Astrocyte (in vitro differentiated cells and primary cell): ENCODE data around the gene PLIN5. TPM values are rescaled to one million over a fixed set of nuclear protein-coding genes. Genes with fewer than 3 reads are reported as not detected.

Experiments
- DNase-seq: peaks from one replicate; pipeline ENCODE4 v3.0.0-alpha.2; 2010; ENCODE audit warnings: low read depth
- FAIRE-seq: peaks from 2 replicates; lab custom pipeline; 2011; peaks lifted over from hg19 to GRCh38; lab: Jason Lieb, UNC
- H2AFZ ChIP-seq: 2 replicates; pipeline ENCODE4 v1.6.0; 2012; ENCODE audit warnings: low read depth, low read length, inconsistent platforms
- H3K27ac ChIP-seq: 2 replicates; pipeline ENCODE4 v1.5.1; 2011; ENCODE audit warnings: low read depth, low read length, inconsistent platforms
- H3K27me3 ChIP-seq: 2 replicates; pipeline ENCODE4 v1.6.0; 2011; ENCODE audit warnings: low read length, inconsistent platforms; ENCODE audit not compliant: insufficient read depth
- H3K36me3 ChIP-seq: 2 replicates; pipeline ENCODE4 v1.5.1; 2011; ENCODE audit warnings: low read length, inconsistent platforms; ENCODE audit not compliant: insufficient read depth
- H3K4me1 ChIP-seq: 2 replicates; pipeline ENCODE4 v1.5.1; 2011; ENCODE audit warnings: low read length, inconsistent platforms; ENCODE audit not compliant: insufficient read depth
- H3K4me2 ChIP-seq: 2 replicates; pipeline ENCODE4 v1.6.0; 2012; ENCODE audit warnings: low read length, inconsistent platforms
- H3K4me3 ChIP-seq: 2 replicates; pipeline ENCODE4 v1.5.1; 2011; ENCODE audit warnings: low read depth, mild to moderate bottlenecking, low read length, inconsistent platforms; ENCODE audit not compliant: insufficient read depth
- H3K79me2 ChIP-seq: 2 replicates; pipeline ENCODE4 v1.6.0; 2012; ENCODE audit warnings: mild to moderate bottlenecking, low read length, inconsistent platforms; ENCODE audit not compliant: insufficient read depth
- H3K9ac ChIP-seq: 2 replicates; pipeline ENCODE4 v1.6.0; 2012; ENCODE audit warnings: mild to moderate bottlenecking, low read length, inconsistent platforms
- H3K9me3 ChIP-seq: 2 replicates; pipeline ENCODE4 v1.5.1; 2012; ENCODE audit warnings: low read depth, mild to moderate bottlenecking, low read length, inconsistent platforms; ENCODE audit not compliant: insufficient read depth
- H4K20me1 ChIP-seq: 2 replicates; pipeline ENCODE4 v1.6.0; 2012; ENCODE audit warnings: low read length, inconsistent platforms; ENCODE audit not compliant: insufficient read depth
- H3K27ac Mint-ChIP-seq: one replicate; pipeline ENCODE4 v1.8.0; 2021; ENCODE audit warnings: mild to moderate bottlenecking, mixed read lengths; ENCODE audit not compliant: unreplicated experiment
- H3K27me3 Mint-ChIP-seq: one replicate; pipeline ENCODE4 v1.8.0; 2021; ENCODE audit warnings: low read depth, mixed read lengths; ENCODE audit not compliant: unreplicated experiment
- H3K36me3 Mint-ChIP-seq: one replicate; pipeline ENCODE4 v1.8.0; 2021; ENCODE audit warnings: low read depth, mixed read lengths; ENCODE audit not compliant: unreplicated experiment
- H3K4me1 Mint-ChIP-seq: one replicate; pipeline ENCODE4 v1.8.0; 2021; ENCODE audit warnings: low read depth, mixed read lengths; ENCODE audit not compliant: unreplicated experiment
- H3K4me3 Mint-ChIP-seq: one replicate; pipeline ENCODE4 v1.8.0; 2021; ENCODE audit warnings: mild to moderate bottlenecking, moderate library complexity, mixed read lengths; ENCODE audit not compliant: unreplicated experiment
- H3K9me3 Mint-ChIP-seq: one replicate; pipeline ENCODE4 v1.8.0; 2021; ENCODE audit warnings: mild to moderate bottlenecking, mixed read lengths; ENCODE audit not compliant: unreplicated experiment
- EZH2 ChIP-seq: IDR thresholded peaks from 2 replicates; pipeline ENCODE4 v1.6.1; 2012; ENCODE audit warnings: mild to moderate bottlenecking, low read length, inconsistent platforms; ENCODE audit not compliant: insufficient read depth
- total RNA-seq: library from RNA; stranded (reverse); gene quantifications from 2 replicates; pipeline ENCODE4 v1.2.1, GENCODE V29; 2021
- TF ChIP-seq, protein P1 (sequence below): IDR thresholded peaks from 2 replicates; pipeline ENCODE4 v1.5.1; 2011; ENCODE audit warnings: low read depth, mild to moderate bottlenecking, inconsistent platforms, low read length, moderate library complexity; ENCODE audit not compliant: insufficient read depth

Gene PLIN5
- total RNA-seq, 1 donor from 2014 or later: not detected

DNA sequence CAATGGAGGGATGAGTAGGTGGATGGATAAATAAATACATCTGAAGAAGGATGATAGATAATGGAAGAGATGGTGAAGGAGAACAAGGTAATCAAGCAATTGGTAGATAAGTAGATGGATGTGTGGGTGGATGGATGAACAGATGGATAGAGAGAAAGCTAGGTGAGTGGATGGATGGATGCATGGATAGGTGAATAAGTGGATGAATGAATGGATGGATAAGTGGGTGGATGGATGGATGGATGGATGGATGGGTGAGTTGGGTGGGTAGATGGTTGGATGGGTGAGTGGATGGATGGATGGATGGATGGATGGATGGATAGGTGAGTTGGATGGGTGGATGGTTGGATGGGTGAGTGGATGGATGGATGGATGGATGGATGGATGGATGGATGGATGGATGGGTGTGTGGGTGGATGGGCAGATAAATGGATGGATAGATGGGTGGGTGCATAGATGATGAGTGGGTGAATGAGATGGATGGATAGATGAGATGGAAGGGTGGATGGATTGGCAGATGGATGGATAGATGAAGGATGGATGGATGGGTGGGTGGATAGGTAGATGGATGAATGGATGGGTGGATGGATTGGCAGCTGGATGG is 18.2 kb upstream of the PLIN5 start:
- no peaks in the 10 kb centered on the region for H3K4me1 ChIP-seq
- Mint-ChIP-seq H3K27ac (no peak overlapping the region), H3K4me3 (no peak overlapping the region), H3K4me1 (no peaks in the 10 kb centered on the region), H3K9me3 (peaks cover 5% of the 10 kb centered on the region), H3K27me3 (no peaks in the 10 kb centered on the region), H3K36me3 (peaks cover 22% of the 10 kb centered on the region)
- FAIRE-seq (no peak), DNase-seq (no peak)
- H3K9me3 ChIP-seq: no peaks in the 10 kb centered on the region
- no peak overlapping the region for H3K9ac ChIP-seq
- no peak overlapping the region for H3K4me3 ChIP-seq
- no peaks in the 10 kb centered on the region for H3K36me3 ChIP-seq
- no peak overlapping the region for H3K4me2 ChIP-seq
- H3K27ac ChIP-seq: no peak overlapping the region
- TF ChIP-seq, protein P1, sequence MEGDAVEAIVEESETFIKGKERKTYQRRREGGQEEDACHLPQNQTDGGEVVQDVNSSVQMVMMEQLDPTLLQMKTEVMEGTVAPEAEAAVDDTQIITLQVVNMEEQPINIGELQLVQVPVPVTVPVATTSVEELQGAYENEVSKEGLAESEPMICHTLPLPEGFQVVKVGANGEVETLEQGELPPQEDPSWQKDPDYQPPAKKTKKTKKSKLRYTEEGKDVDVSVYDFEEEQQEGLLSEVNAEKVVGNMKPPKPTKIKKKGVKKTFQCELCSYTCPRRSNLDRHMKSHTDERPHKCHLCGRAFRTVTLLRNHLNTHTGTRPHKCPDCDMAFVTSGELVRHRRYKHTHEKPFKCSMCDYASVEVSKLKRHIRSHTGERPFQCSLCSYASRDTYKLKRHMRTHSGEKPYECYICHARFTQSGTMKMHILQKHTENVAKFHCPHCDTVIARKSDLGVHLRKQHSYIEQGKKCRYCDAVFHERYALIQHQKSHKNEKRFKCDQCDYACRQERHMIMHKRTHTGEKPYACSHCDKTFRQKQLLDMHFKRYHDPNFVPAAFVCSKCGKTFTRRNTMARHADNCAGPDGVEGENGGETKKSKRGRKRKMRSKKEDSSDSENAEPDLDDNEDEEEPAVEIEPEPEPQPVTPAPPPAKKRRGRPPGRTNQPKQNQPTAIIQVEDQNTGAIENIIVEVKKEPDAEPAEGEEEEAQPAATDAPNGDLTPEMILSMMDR: no peak
- no peak for TF ChIP-seq EZH2
- H3K79me2 ChIP-seq: no peaks in the 10 kb centered on the region
- H2AFZ ChIP-seq: no peak overlapping the region
- no peaks in the 10 kb centered on the region for H3K27me3 ChIP-seq
- H4K20me1 ChIP-seq: no peaks in the 10 kb centered on the region

DNA sequence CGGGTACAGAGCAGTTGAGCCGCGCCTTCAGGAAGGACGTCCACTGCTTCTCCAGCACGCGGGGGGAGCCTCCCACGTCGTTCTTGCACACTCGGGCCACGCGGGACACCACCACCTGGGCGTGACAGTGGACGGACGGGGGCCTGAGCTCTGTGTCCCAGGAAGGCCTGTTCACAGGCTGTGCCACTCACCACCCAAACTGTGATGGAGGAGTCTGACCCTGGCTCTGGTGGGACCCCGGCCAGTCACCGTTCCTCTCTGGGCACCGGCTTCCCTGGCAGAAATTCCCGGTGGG is 17.4 kb upstream of the PLIN5 start:
- no peak overlapping the region for H3K9ac ChIP-seq
- H4K20me1 ChIP-seq: no peaks in the 10 kb centered on the region
- no peaks in the 10 kb centered on the region for H3K9me3 ChIP-seq
- Mint-ChIP-seq H3K36me3 (peaks cover 23% of the 10 kb centered on the region), H3K27ac (no peak overlapping the region), H3K4me1 (no peaks in the 10 kb centered on the region), H3K4me3 (no peak overlapping the region), H3K27me3 (no peaks in the 10 kb centered on the region), H3K9me3 (peaks cover 5% of the 10 kb centered on the region)
- H3K4me1 ChIP-seq: no peaks in the 10 kb centered on the region
- no peaks in the 10 kb centered on the region for H3K36me3 ChIP-seq
- no peak overlapping the region for H3K4me3 ChIP-seq
- no peak for DNase-seq
- H3K27ac ChIP-seq: no peak overlapping the region
- H3K27me3 ChIP-seq: no peaks in the 10 kb centered on the region
- H3K4me2 ChIP-seq: no peak overlapping the region
- no peak for FAIRE-seq
- no peaks in the 10 kb centered on the region for H3K79me2 ChIP-seq
- no peak for TF ChIP-seq EZH2
- TF ChIP-seq, protein P1: no peak
- no peak overlapping the region for H2AFZ ChIP-seq

DNA sequence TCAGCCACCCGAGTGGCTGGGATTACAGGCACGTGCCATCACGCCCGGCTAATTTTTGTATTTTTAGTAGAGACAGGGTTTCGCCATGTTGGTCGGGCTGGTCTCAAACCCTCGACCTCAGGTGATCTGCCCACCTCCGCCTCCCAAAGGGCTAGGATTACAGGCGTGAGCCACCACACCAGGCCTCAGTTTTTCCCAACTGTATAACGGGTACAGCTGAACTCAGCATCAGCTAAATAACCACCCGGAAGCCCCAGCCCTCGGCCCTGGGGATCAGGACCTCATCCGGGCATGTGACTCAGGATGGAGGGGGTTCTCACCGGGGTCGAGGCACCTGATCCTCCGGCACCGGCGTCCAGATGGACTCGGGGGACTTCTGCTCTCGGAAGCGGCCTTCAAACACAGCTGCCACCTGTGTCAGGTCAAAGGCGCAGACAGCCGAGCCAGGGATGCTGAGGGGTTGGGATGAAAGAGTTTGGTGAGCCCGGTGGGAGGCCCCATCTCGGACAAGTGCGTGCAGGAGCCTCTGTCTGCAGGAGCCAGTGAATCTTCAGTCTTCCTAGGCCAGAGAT is 15.5 kb upstream of the PLIN5 start:
- H3K27me3 Mint-ChIP-seq: no peaks in the 10 kb centered on the region

More for the DNA sequence above, 15.5 kb upstream of the PLIN5 start:
- Histone ChIP-seq H2AFZ (no peak overlapping the region), H3K4me1 (no peaks in the 10 kb centered on the region), H3K79me2 (no peaks in the 10 kb centered on the region), H3K9me3 (no peaks in the 10 kb centered on the region), H3K4me2 (no peak overlapping the region), H3K4me3 (no peak overlapping the region), H4K20me1 (no peaks in the 10 kb centered on the region), H3K27me3 (peaks cover 2% of the 10 kb centered on the region), H3K27ac (no peak overlapping the region), H3K9ac (no peak overlapping the region), H3K36me3 (no peaks in the 10 kb centered on the region)
- H3K4me1 Mint-ChIP-seq: no peaks in the 10 kb centered on the region
- no peak overlapping the region for H3K27ac Mint-ChIP-seq
- FAIRE-seq: no peak
- H3K36me3 Mint-ChIP-seq: peaks cover 20% of the 10 kb centered on the region
- TF ChIP-seq, protein P1: no peak
- TF ChIP-seq EZH2: no peak
- peaks cover 5% of the 10 kb centered on the region for H3K9me3 Mint-ChIP-seq
- H3K4me3 Mint-ChIP-seq: no peak overlapping the region
- no peak for DNase-seq
